HL-60/S4 treated with phorbol 12-myristate 13-acetate at 8.2 ng/mL for 4 days and 3 days (cell line): ENCODE data around the gene MAN1C1.

Source experiments
- in situ Hi-C: fragments of 300-500 bp; cut with MboI; formaldehyde crosslinking; loops from 2 replicates; pipeline ENCODE4 v1.15.0; 2022; ENCODE audit warnings: low sequenced_read_pairs

The MAN1C1 gene

GRCh38 chr1:25675729-25676476 lies 59.3 kb downstream of the MAN1C1 start:
- in situ Hi-C loops = no loop called here

GRCh38 chr1:25676488-25676887 lies 59.9 kb downstream of the MAN1C1 start:
- in situ Hi-C loops = no loop called here

- in situ Hi-C loops = no loop called here
These were observed 60.7 kb downstream of the MAN1C1 start for GRCh38 chr1:25677193-25677773.

DNA sequence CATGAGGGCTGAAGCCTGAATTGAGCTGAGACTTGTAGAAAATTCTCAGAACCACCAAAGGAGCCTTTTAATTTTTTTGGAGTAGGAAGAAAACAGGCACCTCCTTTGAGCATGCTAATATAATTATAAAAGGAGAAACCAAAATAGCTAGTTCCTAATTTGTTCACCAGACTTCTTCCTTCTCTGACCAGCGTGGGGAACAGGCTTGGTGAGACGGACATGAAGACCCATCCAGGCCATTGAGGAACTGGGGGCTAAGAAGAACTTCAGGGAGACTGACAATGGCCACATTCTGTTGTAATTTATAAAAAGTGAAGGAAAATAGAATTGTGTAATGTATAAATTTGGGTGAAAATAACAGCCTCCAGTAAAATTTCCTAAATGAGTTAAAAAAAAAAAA lies 62.6 kb downstream of the MAN1C1 start:
- in situ Hi-C loops = no loop called here

GRCh38 chr1:25680701-25681100 lies 64.1 kb downstream of the MAN1C1 start:
- in situ Hi-C loops = no loop called here

DNA sequence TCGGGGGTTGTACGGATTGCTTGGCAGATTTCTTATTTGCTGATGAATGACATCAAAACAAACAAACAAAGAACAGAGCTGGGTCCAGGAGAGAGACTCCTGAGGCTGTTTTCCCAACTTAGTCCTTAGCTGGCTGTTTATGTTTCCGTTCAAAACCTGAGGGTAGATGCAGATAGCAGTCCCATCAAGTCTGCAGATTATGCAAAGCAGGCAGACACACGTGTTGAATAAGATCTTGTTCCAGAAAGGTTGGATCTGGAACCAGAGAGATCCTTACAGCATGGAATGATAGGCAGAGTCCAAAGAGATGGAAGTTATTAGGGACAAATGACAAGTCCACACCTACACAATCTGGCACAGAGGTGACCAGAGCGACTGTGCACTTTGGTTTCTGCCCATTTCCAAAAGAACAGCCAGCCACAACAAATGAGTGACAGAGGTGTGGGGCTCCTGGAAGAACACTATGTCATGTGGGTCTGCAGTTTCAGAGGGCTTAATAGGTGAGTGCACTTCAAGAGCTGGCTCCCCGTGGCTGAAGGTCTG lies 65.5 kb downstream of the MAN1C1 start:
- in situ Hi-C loops = no loop called here

GRCh38 chr1:25683177-25683576 lies 66.6 kb downstream of the MAN1C1 start:
- in situ Hi-C loops = no loop called here

DNA sequence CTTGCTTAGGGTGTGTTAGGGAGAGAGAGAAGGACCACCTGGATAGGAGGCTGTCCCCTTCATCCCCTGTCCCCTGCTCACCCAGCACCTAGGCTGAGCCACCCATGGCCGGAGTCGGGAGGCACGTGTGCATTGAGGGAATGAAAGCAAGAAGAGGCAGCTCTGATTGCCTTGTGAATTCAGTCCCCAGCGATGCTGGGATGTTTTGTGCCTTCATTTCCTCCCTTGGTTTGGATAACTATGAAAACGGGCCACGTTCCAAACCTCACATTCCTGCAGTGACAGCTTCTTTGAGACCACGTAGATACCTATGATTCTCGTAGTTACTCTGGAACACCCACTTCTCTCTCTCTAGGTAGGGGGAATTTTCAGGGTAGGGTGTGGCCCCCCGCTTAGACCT lies 67.1 kb downstream of the MAN1C1 start:
- in situ Hi-C loops = no loop called here

GRCh38 chr1:25684216-25684965 lies 67.8 kb downstream of the MAN1C1 start:
- in situ Hi-C loops = no loop called here

DNA sequence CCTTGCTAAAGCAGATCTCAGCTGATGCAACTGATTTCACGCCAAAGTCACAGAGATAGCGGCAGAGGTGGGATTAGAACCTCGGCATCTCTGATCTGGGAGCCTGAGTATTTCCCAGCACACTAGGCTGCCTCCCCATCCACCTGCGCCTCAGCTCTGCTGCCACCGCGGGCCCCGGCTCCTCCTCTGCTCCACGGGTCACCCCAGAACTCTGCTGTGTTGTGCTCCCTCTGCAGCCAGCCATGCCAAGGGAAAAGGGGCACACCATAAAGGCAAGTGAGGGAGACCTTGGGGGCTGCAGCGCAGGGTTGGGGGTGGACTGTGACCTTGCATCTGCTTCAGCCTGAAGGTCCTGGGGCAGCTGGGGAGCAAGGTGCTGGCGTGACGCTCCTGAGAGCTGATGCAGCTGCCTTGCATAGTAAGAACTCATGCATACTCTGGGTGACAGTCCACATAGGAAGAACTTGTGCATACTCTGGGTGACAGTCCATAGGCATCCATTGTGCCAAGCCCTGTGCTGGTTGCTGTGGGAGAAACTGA lies 68.7 kb downstream of the MAN1C1 start:
- in situ Hi-C loops = no loop called here

DNA sequence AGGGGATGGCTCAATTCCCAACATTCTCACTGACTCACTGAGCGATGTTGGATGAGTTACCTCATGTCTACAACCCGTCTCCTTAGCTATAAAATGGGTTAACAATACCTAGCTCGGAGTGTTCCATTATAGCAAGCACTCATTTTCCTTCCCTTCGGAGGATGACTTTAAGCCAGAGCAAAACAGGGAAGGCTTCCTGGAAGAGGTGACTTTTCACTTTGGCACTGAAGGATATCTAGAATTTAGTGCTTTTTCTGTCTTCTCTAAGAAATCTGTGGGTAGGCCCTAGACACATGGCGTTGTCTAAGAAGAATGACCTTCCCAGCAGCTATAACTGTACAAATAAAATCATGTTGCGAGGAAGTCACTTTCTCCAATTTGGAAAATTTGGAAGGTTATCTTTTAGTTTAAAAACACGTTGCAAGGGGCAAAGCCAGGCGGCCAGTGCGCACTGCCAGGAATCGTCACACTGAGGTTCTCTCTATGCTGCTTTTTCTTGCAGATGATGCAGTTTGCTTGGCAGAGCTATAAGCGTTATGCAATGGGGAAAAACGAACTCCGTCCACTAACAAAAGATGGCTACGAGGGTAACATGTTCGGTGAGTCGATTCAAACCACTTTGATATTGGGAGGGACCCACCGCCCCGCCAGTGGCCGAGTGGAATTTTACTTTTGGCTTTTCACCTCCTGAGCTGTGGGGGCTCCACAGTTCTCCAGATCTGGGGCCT lies 69.5 kb downstream of the MAN1C1 start:
- in situ Hi-C loops = no loop called here

- in situ Hi-C loops = no loop called here
These were observed 70.8 kb downstream of the MAN1C1 start for GRCh38 chr1:25687221-25688017.

DNA sequence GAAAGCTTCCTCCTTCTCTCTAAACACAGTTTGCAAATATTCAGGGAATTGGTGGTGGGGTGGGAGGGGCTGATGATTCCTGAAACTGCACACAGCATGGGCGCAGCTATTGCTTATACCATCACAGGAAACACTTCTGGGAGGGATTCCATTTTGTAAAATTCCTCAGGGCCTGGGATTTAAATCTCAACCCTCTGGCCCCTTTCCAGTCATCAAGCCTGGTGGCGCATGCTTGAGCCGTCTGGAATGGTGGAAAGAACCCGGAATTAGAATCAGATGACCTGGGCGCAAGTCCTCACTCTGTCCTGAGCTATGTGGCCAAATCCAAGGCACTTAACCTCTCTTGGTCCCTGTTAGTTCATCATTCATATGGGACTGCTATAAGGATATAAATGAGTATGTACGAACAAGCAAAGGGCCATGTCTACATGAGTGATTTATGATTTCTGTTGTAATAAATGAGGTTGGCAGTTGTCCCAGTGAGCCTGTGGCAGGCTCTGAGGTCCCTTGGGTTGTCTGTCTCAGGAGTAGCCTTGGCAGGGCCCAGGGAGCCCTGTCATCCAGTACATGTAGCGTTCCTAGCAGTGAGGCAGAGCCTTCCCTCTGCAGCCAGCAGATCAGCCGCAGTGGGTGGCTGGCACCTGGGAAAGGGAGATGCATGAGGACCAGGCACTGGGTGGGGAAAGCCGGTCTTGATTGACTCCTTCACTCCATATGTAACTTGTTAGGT lies 72.0 kb downstream of the MAN1C1 start:
- in situ Hi-C loops = no loop called here

DNA sequence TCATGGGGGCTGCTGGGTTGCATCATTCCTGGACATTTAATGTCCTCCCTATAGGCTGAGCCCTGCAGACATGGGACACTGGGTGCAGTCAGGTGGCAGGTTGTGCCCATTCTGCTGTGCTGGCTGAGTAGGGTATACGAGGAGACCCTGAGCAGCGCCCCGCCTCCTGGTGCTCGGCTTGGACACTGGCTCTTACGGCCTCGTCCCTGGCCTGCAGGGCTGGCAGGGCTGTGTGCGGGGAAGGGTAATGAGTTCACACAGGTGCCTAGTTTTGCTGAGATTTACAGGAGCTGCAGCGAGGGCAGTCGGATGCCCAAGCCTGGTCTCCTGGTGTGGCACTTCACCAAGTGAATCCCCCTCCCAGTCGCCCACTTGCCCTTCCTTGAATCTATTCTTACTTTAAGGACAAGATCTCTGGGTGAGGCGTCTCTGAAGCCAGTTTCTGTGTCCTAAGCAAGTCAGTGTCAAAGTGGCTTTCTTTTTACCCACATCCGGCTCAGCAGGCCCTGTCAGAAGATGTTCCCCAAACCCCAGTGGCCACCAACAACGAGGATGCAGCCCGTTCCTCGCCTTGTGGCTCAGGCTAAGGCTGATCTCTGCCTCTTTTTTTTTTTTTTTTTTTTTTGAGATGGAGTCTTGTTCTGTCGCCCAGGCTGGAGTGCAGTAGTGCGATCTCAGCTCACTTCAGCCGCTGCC lies 73.2 kb downstream of the MAN1C1 start:
- in situ Hi-C loops = no loop called here

GRCh38 chr1:25690396-25690956 lies 73.9 kb downstream of the MAN1C1 start:
- in situ Hi-C loops = no loop called here

GRCh38 chr1:25691211-25691610 lies 74.6 kb downstream of the MAN1C1 start:
- in situ Hi-C loops = no loop called here

DNA sequence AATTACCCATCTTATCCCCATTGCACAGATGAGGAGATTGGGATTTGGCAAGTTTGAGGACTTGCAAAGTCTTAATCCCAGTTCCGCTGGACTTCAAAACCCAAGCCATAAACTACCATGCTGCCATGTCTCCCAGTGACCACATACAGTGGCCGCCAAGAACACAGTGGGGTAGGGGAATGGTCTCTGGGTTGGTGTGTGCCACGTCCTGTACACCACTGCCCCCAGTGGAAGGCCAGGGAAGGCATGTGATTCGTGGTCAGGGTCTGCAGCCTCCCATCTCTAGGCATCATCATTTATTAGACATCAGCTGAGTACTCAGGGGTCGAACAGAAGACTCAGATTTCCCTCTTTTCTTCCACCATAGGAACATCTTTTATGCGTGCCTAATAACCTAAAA lies 76.0 kb downstream of the MAN1C1 start:
- in situ Hi-C loops = no loop called here

DNA sequence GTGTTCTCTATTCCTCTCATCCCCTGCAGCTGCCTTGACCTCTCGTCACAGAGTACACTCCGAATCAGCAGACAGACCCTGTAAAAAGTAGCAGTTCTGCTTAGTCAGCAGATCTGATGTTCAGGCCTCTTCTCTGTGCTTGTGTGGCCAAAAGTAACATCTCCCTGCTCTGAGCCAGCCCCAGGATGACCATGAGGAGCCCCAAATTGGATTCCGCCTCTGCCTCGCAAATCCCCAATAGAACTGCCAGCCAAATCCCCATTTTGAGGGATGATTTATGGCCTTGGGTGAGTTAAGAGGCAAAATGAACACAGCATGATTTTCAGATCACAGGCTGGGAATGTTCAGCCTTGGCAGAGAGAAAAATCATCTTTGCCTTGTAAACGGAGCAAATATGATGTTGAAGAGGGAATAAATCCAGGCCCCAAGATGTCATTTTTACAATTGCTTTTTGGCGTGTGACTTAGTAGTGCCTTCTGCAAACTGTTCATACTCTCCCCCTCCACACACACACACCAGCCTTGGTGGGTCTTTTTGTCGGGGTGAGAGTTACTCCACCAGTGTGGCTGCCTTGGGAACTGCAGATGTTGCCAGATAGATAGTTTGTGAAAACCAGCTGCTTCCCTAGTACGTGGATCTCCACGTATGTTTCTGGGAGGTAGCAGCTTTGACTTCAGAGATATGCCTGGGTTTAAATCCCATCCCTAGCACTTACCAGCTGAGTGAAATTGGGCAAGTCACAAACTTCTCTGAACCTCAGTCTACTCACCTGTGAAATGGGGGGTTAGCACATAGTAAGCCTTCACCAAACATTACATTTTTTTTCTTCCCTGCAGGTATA lies 77.8 kb downstream of the MAN1C1 start:
- in situ Hi-C loops = no loop called here
